Type B pancreatic cell (in vitro differentiated cells): Measurements from ENCODE around the gene RCAN1. TPM values are rescaled to one million over a fixed set of nuclear protein-coding genes. Genes with fewer than 3 reads are reported as not detected.

Experiments used
- DNase-seq: peaks from one replicate; pipeline ENCODE4 v3.0.0; 2021; ENCODE audit warnings: mixed read lengths; ENCODE audit not compliant: unreplicated experiment; ENCODE audit errors: extremely low spot score
- H3K27ac Mint-ChIP-seq: 2 replicates; pipeline ENCODE4 v1.8.0; 2021; ENCODE audit warnings: mild to moderate bottlenecking, mixed read lengths
- H3K27me3 Mint-ChIP-seq: 2 replicates; pipeline ENCODE4 v1.8.0; 2021; ENCODE audit warnings: mixed read lengths
- H3K36me3 Mint-ChIP-seq: 2 replicates; pipeline ENCODE4 v1.8.0; 2021; ENCODE audit warnings: mixed read lengths
- H3K4me1 Mint-ChIP-seq: one replicate; pipeline ENCODE4 v1.8.0; 2021; ENCODE audit warnings: mixed read lengths; ENCODE audit not compliant: unreplicated experiment
- H3K4me3 Mint-ChIP-seq: 2 replicates; pipeline ENCODE4 v1.8.0; 2021; ENCODE audit warnings: mild to moderate bottlenecking, mixed read lengths
- H3K9me3 Mint-ChIP-seq: 2 replicates; pipeline ENCODE4 v1.8.0; 2021; ENCODE audit warnings: mixed read lengths
- CTCF ChIP-seq: fragments of 200-600 bp; sonication (generic); conservative IDR thresholded peaks from 2 replicates; pipeline ENCODE4 v1.5.0; 2021; ENCODE audit warnings: antibody characterized with exemption, mild to moderate bottlenecking
- total RNA-seq: library from RNA; stranded (reverse); gene quantifications from 2 replicates; pipeline ENCODE4 v1.2.1, GENCODE V29; 2021; ENCODE audit warnings: low replicate concordance

Gene RCAN1
- total RNA-seq, 1 donor from 2014 or later: 16.5 TPM

DNA sequence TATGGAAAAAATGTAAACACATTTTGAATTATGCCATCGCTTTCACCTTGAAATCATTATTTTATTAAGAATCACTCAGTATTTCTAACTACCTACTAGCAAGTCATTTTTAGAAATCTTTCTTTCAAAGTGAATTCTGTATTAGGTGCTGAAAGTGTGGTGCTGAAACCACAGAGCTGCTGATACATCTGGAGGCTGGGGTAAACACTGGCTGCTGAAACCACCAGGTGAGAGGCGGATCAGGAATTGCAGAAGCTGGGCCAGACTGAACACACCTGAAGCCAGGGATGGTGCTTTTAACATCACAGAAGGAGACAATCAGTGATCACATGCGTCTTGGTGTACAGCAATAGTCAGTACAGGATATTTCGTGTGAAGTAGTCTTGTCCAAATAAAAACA lies 60.7 kb downstream of the RCAN1 start:
- no peak for DNase-seq
- peaks cover 17% of the 10 kb centered on the region for H3K9me3 Mint-ChIP-seq
- no peak overlapping the region for H3K27ac Mint-ChIP-seq
- H3K36me3 Mint-ChIP-seq: peaks cover 9% of the 10 kb centered on the region
- no peak overlapping the region for H3K4me3 Mint-ChIP-seq
- TF ChIP-seq CTCF: no peak
- H3K4me1 Mint-ChIP-seq: peaks cover 17% of the 10 kb centered on the region
- H3K27me3 Mint-ChIP-seq: no peaks in the 10 kb centered on the region

DNA sequence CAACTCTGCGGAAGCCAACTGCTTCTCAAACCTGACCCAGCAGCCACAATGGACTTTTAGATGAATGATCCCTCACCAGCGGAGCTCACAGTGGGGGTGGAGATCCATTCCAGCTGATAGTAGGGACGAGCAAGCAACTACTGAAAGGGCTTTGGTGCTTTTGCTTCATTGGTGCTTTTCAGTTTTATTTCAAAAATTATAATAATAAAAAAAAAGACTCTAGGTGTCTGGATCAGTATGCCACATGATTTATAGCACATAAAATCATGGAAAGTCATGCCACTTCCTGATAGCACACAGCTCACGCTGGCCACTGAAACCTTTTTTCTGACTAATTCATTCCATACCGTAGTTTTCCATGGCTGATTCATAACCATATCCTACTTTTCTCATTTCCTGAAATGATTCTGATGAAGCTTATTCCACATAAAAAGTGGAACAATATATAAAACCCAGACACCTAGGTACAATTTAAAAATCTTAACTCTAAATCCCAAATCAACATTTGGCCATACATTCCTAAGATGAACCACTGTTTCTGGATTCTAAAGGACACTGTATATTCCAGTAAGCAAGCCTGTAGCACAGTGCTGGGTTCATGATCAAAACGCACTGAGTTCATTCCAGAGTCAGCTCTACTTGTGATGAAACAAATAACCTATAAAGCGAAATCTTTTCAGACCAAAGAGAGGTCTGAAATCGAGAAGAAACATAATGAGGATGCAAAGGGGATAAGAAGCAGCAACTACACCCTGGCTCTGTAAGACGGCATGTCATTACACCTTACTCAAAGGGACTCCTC lies 61.6 kb downstream of the RCAN1 start:
- H3K27ac Mint-ChIP-seq: peak overlapping the region; percentile 9
- peaks cover 12% of the 10 kb centered on the region for H3K9me3 Mint-ChIP-seq
- DNase-seq: no peak
- peaks cover 9% of the 10 kb centered on the region for H3K4me1 Mint-ChIP-seq
- peaks cover 9% of the 10 kb centered on the region for H3K36me3 Mint-ChIP-seq
- H3K4me3 Mint-ChIP-seq: no peak overlapping the region
- no peaks in the 10 kb centered on the region for H3K27me3 Mint-ChIP-seq
- TF ChIP-seq CTCF: no peak

DNA sequence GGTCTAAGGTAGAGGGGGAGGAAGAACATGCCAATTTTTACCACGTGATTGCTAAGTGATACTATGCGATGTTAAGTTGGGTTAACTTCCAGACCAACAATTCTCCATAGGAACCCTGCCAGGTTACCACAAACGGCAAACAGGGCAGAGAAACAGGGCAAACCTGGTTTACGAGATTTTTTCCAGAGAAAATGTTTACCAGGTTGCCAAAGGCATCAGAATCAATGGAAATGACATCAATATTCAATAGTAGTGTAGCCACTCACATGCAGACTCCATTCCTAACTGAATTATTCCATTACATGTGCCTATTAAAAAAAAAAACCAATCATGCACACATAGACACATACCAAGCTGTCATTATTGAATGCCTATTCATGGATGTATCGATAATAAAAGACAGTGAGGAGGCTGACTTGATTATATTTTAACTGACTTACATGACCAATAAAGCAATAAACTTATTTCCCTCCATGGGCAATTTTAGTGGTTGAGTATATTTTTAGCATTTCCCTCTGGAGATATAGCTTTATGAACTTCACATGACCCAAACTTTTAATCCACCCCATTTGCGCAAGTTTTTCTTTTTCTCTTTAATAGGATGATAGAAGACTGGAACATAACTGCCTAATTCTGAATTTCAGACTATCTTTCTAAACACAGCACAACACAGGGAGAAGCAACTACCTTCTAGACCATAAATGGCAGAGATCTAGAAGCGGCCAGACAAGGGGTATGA lies 62.4 kb downstream of the RCAN1 start:
- Mint-ChIP-seq H3K27me3 (no peaks in the 10 kb centered on the region), H3K4me1 (peaks cover 5% of the 10 kb centered on the region), H3K36me3 (peaks cover 9% of the 10 kb centered on the region), H3K27ac (peak overlapping the region; percentile 9), H3K4me3 (no peak overlapping the region), H3K9me3 (peaks cover 12% of the 10 kb centered on the region)
- no peak for TF ChIP-seq CTCF
- no peak for DNase-seq

GRCh38 chr21:34550182-34550799 lies 64.6 kb downstream of the RCAN1 start:
- Mint-ChIP-seq H3K4me1 (peaks cover 20% of the 10 kb centered on the region), H3K4me3 (no peak overlapping the region), H3K36me3 (peaks cover 9% of the 10 kb centered on the region), H3K27ac (no peak overlapping the region), H3K9me3 (peaks cover 12% of the 10 kb centered on the region), H3K27me3 (no peaks in the 10 kb centered on the region)
- no peak for DNase-seq
- TF ChIP-seq CTCF: no peak

- H3K4me3 Mint-ChIP-seq: no peak overlapping the region
- DNase-seq: no peak
- H3K27ac Mint-ChIP-seq: no peak overlapping the region
- peaks cover 4% of the 10 kb centered on the region for H3K9me3 Mint-ChIP-seq
- H3K36me3 Mint-ChIP-seq: no peaks in the 10 kb centered on the region
- peaks cover 29% of the 10 kb centered on the region for H3K4me1 Mint-ChIP-seq
- H3K27me3 Mint-ChIP-seq: no peaks in the 10 kb centered on the region
- TF ChIP-seq CTCF: no peak
Observed at GRCh38 chr21:34548781-34549376, 66.0 kb downstream of the RCAN1 start.
